Skeletal muscle cell (primary cell): ENCODE measurements around the gene CPA5.

Source experiments
- DNase-seq: peaks from one replicate; pipeline ENCODE4 v3.0.0-alpha.2; 2010; ENCODE audit warnings: low read depth
- H3K4me3 ChIP-seq: 2 replicates; pipeline ENCODE4 v1.5.1; 2011; ENCODE audit warnings: low read depth, mild to moderate bottlenecking, control low read depth, low read length, moderate library complexity

CPA5 gene

DNA sequence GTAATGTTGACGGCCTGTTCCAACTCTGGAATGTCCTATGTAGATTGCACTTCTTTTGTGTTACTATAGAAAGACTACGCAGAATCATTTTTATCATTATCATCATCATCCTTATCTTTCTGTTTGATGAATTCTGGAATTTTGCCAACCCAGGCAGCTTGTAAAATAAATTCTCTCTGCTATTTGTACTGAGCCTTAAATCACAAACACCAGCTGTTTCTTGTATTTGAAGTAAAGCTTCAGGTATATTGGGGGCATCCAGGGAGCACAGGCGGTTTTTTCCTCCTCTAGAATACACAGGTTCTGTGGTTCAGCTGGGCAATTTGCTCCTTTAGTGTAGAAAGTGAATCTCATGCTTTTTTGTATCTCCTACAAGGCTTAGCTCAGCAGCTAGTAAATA, 14.9 kb upstream of the CPA5 start:
- no peak for DNase-seq
- no peak overlapping the region for H3K4me3 ChIP-seq

DNA sequence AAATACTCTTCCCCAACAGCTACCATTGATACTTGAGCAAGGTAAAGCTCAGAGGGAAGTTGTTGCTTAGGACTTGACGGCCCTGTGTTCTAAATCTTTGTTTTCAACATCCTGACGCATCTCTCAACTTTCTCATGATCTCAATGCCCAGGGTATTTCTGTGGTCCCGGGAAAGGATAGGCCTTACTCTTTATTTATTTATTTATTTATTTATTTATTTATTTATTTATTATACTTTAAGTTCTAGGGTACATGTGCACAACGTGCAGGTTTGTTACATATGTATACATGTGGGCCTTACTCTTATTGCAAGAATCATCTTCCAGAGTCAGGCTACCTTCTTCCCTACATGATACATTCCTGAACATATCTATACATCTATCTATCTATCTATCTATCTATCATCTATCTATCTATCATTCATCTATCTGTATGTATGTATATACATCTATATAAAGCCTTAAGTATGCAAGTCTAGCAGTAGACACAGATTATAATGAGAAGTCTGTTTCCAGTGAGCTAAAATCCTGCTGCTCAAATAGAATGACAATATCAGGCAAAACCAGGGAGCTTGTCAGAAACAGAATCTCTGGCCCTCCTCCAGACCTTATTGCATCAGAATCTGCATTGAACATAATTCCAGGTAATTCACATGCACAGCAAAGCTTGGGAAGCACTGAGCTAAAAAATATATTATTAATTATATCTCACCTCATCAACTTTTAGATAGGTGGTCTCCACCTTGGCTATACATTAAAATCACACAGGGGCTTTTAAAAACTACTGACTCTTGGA, 12.2 kb upstream of the CPA5 start:
- H3K4me3 ChIP-seq = no peak overlapping the region
- DNase-seq = no peak

DNA sequence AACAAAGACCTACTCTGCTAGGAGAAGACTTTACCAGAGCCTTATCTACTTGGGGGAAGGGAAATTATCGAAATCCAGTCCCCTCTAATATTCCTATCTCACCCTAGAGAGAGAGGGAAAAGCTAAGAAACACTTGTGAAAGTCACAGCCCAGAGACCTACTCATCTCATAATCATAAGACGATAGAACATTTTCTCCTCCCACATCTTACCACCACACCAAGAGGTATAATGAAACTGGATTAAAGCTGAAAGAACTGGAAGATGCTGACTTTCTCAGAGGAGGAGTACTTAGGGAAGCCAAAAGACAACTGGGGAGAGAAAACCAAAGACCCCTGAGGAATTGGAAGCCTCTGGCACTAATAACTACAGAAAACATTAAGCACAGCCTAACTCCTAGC, 10.8 kb upstream of the CPA5 start:
- H3K4me3 ChIP-seq = no peak overlapping the region
- no peak for DNase-seq

DNA sequence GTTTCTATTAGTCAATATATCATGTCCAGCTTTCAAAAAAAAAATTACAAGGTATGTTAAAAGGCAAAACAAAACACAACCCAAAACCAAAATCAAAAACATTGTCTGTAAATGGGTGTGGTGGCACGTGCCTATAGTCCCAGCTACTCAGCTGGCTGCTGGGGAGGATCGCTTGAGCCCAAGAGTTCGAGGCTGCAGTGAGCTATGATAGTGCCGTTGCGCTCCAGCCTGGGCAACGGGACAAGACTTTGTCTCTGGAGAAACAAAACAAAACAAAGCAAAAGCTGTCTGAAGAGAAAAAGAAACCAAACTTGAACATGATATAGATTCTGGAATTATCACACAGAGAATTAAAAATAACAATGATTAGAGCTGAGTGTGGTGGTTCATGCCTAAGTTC, 10.3 kb upstream of the CPA5 start:
- no peak for DNase-seq
- no peak overlapping the region for H3K4me3 ChIP-seq

DNA sequence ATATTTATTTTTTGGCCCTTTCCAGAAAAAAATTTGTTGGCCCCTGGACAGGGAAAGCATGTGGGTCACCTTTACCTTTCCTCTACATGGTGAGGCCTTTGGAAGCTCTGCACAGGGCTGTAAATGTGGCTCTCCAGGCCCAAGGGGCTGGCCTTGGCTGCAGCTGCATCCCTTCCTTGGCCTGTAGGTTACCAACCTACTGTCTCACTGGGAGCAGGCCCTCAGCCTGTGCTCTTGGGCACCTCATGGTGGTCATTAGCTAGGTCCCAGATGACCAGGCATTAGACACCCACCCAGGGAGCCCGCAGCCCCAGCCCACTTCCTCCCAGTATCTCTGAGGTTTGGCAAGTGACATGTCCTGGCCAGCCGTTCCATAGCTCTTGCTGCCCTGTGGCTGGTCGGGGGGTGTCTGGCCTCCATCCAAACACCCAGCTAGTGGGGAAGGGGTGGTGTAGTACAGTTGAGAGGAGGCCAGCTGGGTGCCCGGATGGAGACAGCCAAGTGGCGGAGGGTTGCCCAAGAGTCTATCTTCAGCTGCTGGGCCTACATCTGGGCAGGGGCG, 7.1 kb upstream of the CPA5 start:
- no peak overlapping the region for H3K4me3 ChIP-seq
- DNase-seq = no peak

DNA sequence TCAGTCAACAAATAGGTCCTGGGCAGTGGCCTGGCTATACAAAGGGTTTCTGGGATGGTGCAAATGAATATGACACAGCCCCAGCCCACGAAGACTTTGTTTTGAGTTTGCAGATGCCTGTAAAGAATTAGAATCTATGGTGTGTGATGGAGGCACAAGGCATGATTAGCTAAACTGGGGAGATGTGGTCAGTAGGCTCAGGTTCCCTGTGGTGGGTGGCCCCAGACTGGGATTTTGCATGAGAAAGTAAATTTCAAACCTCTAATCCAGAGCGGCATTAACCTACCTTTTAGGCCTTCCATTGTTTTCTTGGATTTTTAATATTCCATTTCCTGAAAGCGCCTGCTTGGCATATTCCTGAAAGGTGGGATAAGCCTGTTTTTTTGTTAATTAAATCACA, 6.4 kb upstream of the CPA5 start:
- no peak overlapping the region for H3K4me3 ChIP-seq
- DNase-seq = no peak

DNA sequence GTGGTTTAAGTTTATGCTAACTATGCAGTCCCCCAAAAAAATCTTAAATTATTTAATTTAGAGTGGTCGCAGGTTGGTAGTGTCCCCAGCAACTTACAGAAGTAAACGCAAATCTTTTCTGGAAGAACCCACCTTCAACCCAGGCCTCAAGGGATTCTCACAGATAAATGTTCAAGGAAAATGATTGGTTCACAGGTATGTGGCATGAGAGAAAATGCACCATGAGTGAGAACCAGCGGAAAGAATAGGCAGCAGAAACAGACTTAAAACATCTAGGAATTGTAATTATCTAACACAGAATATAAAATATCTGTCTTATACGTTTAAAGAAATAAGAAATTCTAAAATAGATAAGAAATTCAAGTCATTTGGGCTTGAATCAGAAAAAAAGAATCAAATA, 2.7 kb upstream of the CPA5 start:
- DNase-seq = no peak
- H3K4me3 ChIP-seq = no peak overlapping the region

DNA sequence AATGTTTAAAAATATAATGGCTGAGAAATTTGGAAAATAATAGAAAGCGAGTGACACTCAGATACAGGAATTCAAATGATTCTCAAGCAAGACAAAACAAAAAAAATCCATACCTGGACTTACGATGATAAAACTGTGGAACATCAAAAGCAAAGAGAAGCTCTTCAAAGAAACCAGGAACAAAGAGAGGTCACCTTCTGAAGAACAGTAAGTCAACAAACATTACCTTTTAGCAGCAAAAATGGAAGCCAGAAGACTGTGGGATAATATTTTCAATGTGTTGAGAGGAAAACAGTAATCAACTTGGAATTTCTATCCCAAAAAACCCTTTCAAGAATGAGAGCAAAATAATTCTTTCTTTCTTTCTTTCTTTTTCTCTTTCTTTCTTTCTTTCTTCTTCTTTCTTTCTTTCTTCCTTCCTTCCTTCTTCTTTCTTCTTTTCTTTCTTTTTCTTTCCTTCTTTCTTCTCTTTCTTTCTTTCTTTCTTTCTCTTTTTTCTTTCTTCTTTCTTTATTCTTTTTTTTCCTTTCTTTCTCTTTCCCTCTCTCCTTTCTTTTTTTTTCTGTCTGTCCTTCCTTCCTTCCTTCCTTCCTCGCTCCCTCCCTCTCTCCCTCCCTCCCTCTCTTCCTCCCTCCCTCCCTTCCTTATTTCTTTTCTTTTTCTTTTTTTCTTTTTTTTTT, 1.8 kb upstream of the CPA5 start:
- no peak for DNase-seq
- no peak overlapping the region for H3K4me3 ChIP-seq

DNA sequence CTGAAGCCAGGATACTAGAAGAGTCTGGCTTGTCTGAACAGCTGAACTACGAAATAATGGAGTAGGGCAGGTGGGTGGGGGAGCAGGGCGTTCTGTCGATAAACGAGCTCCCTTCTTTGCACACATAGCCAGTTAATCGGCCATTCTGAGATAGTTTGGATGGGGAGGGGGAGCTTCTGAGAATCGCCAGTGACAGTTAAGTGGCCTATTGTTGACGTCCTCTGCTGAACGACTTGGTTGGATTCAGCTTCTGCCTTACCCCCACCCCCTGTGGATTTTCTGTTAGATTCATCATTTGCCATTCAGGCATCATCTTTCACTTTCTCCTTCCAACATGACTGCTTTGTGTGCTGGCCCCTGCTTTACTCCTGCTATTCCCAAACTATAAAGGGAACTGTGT, 520 bp downstream of the CPA5 start:
- H3K4me3 ChIP-seq = peak overlapping the region; percentile 16

DNA sequence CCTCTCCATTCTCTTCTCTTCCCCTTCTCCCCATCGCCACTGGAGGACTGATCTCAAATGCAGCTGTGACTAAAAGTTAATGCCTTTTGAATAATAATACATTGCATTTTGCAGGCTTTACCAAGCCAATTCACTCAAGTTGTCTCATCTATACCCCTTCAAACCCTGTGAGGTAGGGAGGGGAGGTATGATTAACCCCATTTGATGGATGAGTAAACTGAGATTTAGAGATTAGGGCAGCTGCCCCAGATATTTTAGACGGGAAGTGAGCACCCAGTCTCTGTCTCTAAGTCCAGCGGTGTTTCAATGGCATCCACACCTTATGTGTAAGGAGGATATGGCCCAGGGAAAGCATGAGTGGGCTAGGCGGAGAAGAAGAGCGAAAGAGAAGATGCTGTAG, 1.1 kb downstream of the CPA5 start:
- DNase-seq = no peak
- no peak overlapping the region for H3K4me3 ChIP-seq

More for the DNA sequence above, 520 bp downstream of the CPA5 start:
- DNase-seq = no peak

DNA sequence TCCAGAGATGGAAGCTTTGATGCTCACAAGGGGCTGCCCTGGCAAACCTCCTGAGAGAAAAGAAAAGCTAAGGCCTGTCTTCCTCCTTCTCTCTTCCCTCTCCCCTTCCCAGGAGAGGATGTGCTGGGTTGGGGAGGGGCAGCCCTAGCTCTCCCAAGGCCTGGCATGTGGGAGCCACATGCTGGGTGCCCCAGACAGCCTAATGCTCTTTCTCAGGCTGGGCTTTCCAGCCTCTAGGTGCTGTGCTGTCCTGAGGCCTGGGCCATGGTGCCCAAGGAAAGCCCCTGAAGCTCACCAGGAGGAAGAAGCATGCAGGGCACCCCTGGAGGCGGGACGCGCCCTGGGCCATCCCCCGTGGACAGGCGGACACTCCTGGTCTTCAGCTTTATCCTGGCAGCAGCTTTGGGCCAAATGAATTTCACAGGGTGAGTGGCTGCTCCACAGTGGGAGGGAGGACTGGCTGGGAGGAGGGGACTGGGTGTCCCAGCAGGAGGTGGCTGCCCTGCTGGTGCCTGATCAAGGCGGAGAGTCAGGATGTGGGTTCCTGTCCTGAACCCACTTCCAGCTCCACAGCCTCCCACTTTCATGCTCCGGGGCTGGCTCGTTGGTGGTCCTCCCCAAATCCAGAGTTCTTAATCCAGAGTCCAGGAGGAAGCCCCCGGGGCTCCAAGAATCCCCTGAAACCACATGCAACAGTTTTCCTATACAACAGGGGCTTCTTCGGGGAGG, 1.7 kb downstream of the CPA5 start:
- DNase-seq = no peak
- no peak overlapping the region for H3K4me3 ChIP-seq

DNA sequence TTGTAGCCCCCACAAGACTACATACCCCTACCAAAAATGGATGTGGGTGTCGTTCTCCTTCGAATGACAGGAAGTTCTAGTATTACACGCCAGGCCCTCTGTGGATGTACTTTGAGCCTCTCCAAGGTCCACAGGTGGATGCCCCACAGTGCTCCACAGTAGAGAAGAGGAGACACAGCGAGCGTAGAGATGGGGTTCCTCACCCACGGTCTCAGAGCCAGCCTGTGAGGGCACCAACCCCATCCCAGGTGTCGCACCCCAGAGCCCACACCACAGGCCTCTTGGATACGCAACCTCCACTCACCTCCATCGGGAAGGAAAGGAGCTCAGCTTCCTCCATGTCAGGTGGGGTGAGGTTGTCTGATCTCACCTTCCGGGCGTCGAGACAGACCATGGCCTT, 2.3 kb downstream of the CPA5 start:
- H3K4me3 ChIP-seq = no peak overlapping the region
- no peak for DNase-seq

DNA sequence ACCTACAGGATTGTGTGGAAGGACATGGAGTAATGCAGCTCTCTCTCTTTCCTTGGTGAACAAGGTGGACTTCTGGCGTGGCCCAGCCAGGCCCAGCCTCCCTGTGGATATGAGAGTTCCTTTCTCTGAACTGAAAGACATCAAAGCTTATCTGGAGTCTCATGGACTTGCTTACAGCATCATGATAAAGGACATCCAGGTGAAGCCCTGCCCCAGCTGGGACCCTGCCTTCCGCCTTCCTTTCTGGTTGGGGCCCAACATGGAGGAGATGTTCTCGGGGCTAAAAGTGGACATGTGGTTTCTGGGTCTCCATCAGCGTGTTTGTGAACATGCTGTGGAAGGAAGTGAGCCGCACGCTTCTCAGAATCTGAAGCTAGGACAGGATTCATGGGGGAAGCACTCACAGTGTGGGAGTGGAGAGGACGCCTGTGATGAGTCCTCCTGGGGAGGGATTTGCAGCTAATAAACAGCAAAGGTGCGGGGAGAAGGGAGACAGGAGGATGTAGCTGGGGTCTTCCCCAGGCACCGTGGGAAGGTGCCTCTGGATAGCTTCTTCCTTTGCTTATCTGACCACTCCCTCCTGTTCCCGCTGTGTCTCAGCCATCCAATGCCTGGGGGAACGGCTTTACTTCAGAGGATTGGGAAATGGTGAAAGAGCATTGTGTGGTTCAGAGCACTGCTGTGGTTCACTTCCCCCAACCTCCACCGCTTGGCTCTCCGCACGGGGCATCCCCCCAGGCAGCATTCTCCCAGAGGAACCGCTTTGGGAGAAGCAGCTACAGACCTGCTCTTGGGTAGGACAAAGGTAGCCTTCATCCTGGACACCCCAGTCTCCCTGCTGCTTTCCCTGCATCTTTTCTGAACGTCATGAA, 5.5 kb downstream of the CPA5 start:
- no peak for DNase-seq

DNA sequence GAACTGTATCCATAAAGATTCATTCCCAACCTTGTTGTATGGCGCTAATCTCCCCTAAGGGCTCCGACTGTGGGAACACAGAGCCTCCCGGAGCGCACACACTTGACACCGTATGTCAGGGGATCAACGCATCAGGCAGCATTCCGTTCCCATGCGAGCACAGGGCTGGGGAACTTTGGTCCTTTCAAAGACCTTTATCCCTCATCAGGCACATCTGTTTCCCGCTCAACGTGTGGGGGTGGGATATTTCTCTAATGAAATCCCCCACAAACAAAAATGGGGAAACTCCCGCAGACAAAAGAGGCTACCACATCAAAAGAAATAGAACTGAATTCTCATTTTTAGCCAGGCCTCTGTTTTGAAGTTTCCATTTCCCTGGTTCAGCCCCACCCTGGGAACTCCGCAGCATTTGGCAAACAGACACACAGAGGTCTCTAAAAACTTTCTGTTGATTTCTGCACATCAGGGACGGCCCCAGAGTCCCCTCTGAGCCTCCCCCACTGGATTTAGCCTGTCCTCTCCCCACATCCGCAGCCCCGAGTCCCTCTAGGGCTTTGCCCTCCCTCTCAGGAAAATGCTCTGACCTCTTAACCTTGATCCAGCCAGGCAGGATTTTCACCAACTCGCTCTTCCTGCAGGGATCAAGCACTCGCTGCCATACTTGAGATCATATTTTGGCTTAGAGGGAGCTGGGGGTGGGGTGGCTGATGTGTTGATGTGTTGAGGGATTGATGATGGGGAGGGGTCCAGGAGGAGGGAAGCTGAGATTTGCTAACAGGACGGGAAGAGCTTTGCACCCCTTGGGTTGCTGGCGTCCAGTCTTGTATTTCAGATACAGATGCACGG, 6.6 kb downstream of the CPA5 start:
- H3K4me3 ChIP-seq = no peak overlapping the region
- no peak for DNase-seq

More for the DNA sequence above, 5.5 kb downstream of the CPA5 start:
- H3K4me3 ChIP-seq = no peak overlapping the region

DNA sequence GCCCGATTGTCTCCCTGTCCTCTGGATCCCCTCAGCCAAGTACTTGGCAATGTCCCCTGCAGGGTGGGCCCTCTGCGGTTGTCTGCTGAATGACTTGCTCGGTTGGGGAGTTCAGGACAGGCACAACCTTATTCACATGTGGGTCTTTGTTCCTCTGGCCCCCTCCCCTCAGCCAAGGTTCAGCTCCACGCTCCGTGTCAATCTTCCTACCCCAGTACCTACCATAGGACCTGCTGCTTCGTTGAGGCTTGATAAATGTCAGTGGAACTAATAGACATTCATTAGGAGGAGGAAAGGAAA, 7.1 kb downstream of the CPA5 start:
- DNase-seq = no peak
- no peak overlapping the region for H3K4me3 ChIP-seq

DNA sequence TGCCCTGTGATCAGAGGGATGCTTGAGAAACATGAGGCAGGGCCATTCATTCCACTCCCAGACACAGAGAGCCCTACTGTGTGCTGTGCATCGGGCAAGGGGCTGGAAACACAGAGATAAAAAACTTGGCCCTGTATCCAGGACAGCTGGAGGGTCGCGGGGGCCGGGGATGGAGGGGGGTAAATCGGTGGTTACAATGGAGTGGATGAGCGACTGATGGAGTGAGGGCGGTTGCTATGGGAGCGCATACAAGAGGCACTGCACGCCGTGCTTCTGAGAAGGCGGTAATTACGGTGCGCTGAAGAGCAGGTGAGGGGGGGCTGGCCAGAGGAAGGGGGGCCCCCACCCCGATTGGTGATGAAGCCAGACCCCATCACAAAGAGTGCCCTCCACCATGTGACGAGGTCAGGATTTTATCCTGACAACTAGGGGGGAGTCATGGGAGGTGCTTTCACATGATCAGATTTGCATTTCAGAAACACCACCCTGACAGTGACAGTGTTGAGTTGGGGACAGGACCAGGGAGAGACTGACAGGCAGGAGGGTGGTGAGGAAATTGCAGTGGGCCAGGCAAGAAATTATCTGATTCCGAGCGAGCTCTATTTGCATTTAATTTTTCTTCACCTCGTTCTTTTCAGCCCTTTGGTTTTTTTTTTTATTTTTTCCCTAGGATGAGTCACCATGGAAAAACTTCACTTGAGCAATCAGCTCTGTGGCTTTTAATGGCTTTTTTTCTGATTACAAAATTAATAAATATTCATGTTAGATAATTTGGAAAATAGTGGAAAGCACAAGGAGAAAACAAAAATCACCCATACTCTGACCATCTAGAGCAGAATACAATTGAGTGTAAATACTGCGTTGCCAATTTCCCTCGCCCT, 7.8 kb downstream of the CPA5 start:
- no peak overlapping the region for H3K4me3 ChIP-seq
- no peak for DNase-seq

DNA sequence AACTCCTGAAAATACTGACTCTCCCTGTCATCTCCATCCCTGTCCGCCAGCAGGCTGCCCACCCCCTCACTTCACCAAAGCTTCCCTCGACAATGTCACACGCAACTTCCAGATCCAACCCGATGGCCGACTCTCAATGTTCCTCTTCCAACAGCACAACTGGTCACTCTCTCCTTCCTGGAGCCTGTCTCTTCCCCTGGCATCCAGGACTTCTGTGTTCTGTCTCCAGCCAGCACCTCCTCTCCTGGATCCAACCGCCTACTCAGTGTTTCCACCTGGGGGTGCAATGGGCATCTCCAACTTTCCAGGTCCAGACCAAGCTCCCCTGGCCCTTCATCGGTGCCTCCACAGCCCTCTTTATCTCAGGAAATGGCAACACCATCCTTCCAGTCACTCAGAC, 8.6 kb downstream of the CPA5 start:
- H3K4me3 ChIP-seq = no peak overlapping the region
- no peak for DNase-seq
